HEK293 (cell line): ENCODE measurements around the gene ERFE.

ENCODE experiments used
- CTCF ChIA-PET: fragments of 350-600 bp; formaldehyde crosslinking; extraction: SDS; loops from one replicate; lab custom pipeline; 2021; ENCODE audit warnings: antibody characterized with exemption; lab: Yijun Ruan, JAX
- POLR2A ChIA-PET: fragments of 300-600 bp; formaldehyde crosslinking; extraction: SDS; loops from one replicate; lab custom pipeline; 2020; ENCODE audit warnings: antibody characterized with exemption, inconsistent platforms; lab: Yijun Ruan, JAX
- H3K27ac ChIP-seq: fragments of 200-500 bp; sonication (Bioruptor generic); 2 replicates; pipeline ENCODE4 v1.5.1; 2014; ENCODE audit warnings: low read depth, low read length, control low read depth, inconsistent platforms; ENCODE audit errors: extremely low read depth
- H3K36me3 ChIP-seq, 2 experiments: fragments of 200-500 bp in 1 of 2; sonication (Bioruptor generic) in 1 of 2; 1 replicate in 1 of 2; 2 replicates in 1 of 2; pipeline ENCODE4 v1.5.1; 2014 to 2017; ENCODE audit warnings: inconsistent platforms in 2 of 2, low read length in 2 of 2; ENCODE audit not compliant: control insufficient read depth in 2 of 2, insufficient read depth in 1 of 2
- H3K4me1 ChIP-seq: fragments of 200-500 bp; sonication (Bioruptor generic); 2 replicates; pipeline ENCODE4 v1.5.1; 2014; ENCODE audit warnings: mild to moderate bottlenecking, low read length, inconsistent platforms; ENCODE audit not compliant: control insufficient read depth, insufficient read depth
- H3K4me3 ChIP-seq: 2 replicates; pipeline ENCODE4 v1.5.1; 2011; ENCODE audit warnings: low read depth, mild to moderate bottlenecking, control low read depth, low read length, moderate library complexity
- H3K9me3 ChIP-seq: fragments of 200-500 bp; sonication (Bioruptor generic); 2 replicates; pipeline ENCODE4 v1.5.1; 2014; ENCODE audit warnings: low read depth, low read length, inconsistent platforms; ENCODE audit not compliant: control insufficient read depth, insufficient read depth
- GLIS1 ChIP-seq: fragments of 450-650 bp; formaldehyde crosslinking; IDR thresholded peaks from 2 replicates; pipeline ENCODE4 v1.5.1; 2016; ENCODE audit warnings: missing biosample characterization, missing genetic modification characterization
- KLF10 ChIP-seq: fragments of 450-650 bp; IDR thresholded peaks from 2 replicates; pipeline ENCODE4 v1.5.1; 2018; ENCODE audit warnings: missing biosample characterization, mild to moderate bottlenecking, missing genetic modification characterization
- PRDM10 ChIP-seq: fragments of 450-650 bp; formaldehyde crosslinking; IDR thresholded peaks from 2 replicates; pipeline ENCODE4 v1.5.1; 2016; ENCODE audit warnings: missing biosample characterization, missing genetic modification characterization
- SP7 ChIP-seq: fragments of 450-650 bp; formaldehyde crosslinking; IDR thresholded peaks from 2 replicates; pipeline ENCODE4 v1.5.1; 2016; ENCODE audit warnings: missing biosample characterization, missing genetic modification characterization
- ZBTB11 ChIP-seq: fragments of 450-650 bp; formaldehyde crosslinking; conservative IDR thresholded peaks from 2 replicates; pipeline ENCODE4 v1.5.1; 2016; ENCODE audit warnings: low read depth, missing biosample characterization, missing genetic modification characterization
- ZBTB49 ChIP-seq: fragments of 450-650 bp; formaldehyde crosslinking; IDR thresholded peaks from 2 replicates; pipeline ENCODE4 v1.5.1; 2016; ENCODE audit warnings: missing biosample characterization, missing genetic modification characterization, low read depth
- ZIC2 ChIP-seq: fragments of 450-650 bp; formaldehyde crosslinking; IDR thresholded peaks from 2 replicates; pipeline ENCODE4 v1.5.1; 2016; ENCODE audit warnings: missing biosample characterization, missing genetic modification characterization
- ZNF132 ChIP-seq: fragments of 450-650 bp; formaldehyde crosslinking; IDR thresholded peaks from 2 replicates; pipeline ENCODE4 v1.5.1; 2017; ENCODE audit warnings: missing biosample characterization, missing genetic modification characterization, borderline replicate concordance
- ZNF155 ChIP-seq: fragments of 450-650 bp; formaldehyde crosslinking; IDR thresholded peaks from 2 replicates; pipeline ENCODE4 v1.5.1; 2016; ENCODE audit warnings: missing biosample characterization, missing genetic modification characterization
- ZNF404 ChIP-seq: fragments of 450-650 bp; formaldehyde crosslinking; IDR thresholded peaks from 2 replicates; pipeline ENCODE4 v1.5.1; 2017; ENCODE audit warnings: missing biosample characterization, missing genetic modification characterization
- ZNF626 ChIP-seq: fragments of 450-650 bp; sonication (Bioruptor Pico); formaldehyde crosslinking; IDR thresholded peaks from 2 replicates; pipeline ENCODE4 v1.5.1; 2018; ENCODE audit warnings: missing biosample characterization, missing genetic modification characterization, inconsistent platforms
- ZNF747 ChIP-seq: fragments of 450-650 bp; formaldehyde crosslinking; IDR thresholded peaks from 2 replicates; pipeline ENCODE4 v1.5.1; 2016; ENCODE audit warnings: missing biosample characterization, missing genetic modification characterization
- ZNF843 ChIP-seq: fragments of 450-650 bp; formaldehyde crosslinking; IDR thresholded peaks from 2 replicates; pipeline ENCODE4 v1.5.1; 2016; ENCODE audit warnings: missing biosample characterization, missing genetic modification characterization
- ZSCAN16 ChIP-seq: fragments of 450-650 bp; formaldehyde crosslinking; IDR thresholded peaks from 2 replicates; pipeline ENCODE4 v1.5.1; 2016; ENCODE audit warnings: missing biosample characterization, missing genetic modification characterization

The ERFE gene

GRCh38 chr2:238161291-238162051 is 2.7 kb downstream of the ERFE start (continued):
- TF ChIP-seq ZBTB11 (no peak), ZBTB49 (no peak), ZNF843 (tag by site-specific recombination) (no peak), ZIC2 (tag by site-specific recombination) (peak; percentile 70), ZNF626 (tag by site-specific recombination) (no peak), SP7 (tag by site-specific recombination) (no peak), PRDM10 (0 out of 2 replicates have a peak, but pooled peaks have one; percentile 17)
- TF ChIP-seq, all 188 proteins: peak for 4

- H3K4me1 ChIP-seq: no peaks in the 10 kb centered on the region; the same call in 1 of the 2 replicates
- CTCF ChIA-PET: interaction anchor here (0.7 to 0.9 kb wide), 2 partner anchors 8 to 101 kb away, joined by 3 to 4 read pairs; no protein-coding TSS in a partner anchor
- TF ChIP-seq ZSCAN16 (tag by site-specific recombination): no peak
- TF ChIP-seq GLIS1 (tag by site-specific recombination): peak; percentile 53
- TF ChIP-seq ZIC2 (tag by site-specific recombination): peak; percentile 87
- H3K4me3 ChIP-seq: no peak overlapping the region
- H3K9me3 ChIP-seq: no peaks in the 10 kb centered on the region
- peaks cover 0 to 19% of the 10 kb centered on the region in 2 experiments; a peak in 1 of 3 replicates for H3K36me3 ChIP-seq
- POLR2A ChIA-PET: no interaction called here
- no peak overlapping the region for H3K27ac ChIP-seq
Observed at GRCh38 chr2:238162251-238162845, 3.6 kb downstream of the ERFE start.

GRCh38 chr2:238162846-238163441 is 4.2 kb downstream of the ERFE start:
- TF ChIP-seq GLIS1 (tag by site-specific recombination): peak; percentile 65
- TF ChIP-seq ZIC2 (tag by site-specific recombination): peak; percentile 30
- TF ChIP-seq KLF10 (tag by site-specific recombination): no peak
- no peak for TF ChIP-seq ZNF404 (tag by site-specific recombination)
- TF ChIP-seq ZNF155: no peak
- no peak for TF ChIP-seq ZNF132 (tag by site-specific recombination)
- TF ChIP-seq ZNF747 (tag by site-specific recombination): no peak
- H3K27ac ChIP-seq: no peak overlapping the region
- peaks cover 0 to 25% of the 10 kb centered on the region in 2 experiments; a peak in 1 of 3 replicates for H3K36me3 ChIP-seq
- POLR2A ChIA-PET: no interaction called here
- H3K4me1 ChIP-seq: no peaks in the 10 kb centered on the region; the same call in 1 of the 2 replicates
- H3K4me3 ChIP-seq: no peak overlapping the region
- no peaks in the 10 kb centered on the region for H3K9me3 ChIP-seq
- CTCF ChIA-PET: interaction anchor here (0.7 to 0.9 kb wide), 2 partner anchors 8 to 100 kb away, joined by 3 to 4 read pairs; no protein-coding TSS in a partner anchor
